Activated naive CD8-positive, alpha-beta T cell treated with anti-CD3 and anti-CD28 coated beads, Interleukin-2, amount 10 ng/mL, durations not matched to agents 7 days and 5 days (primary cell): ENCODE results near the gene HSD3B7. TPM values are rescaled to one million over a fixed set of nuclear protein-coding genes. Genes with fewer than 3 reads are reported as not detected.

ENCODE experiments used
- ATAC-seq: fragments of 150-1000 bp; cut with Tn5 transposase; one replicate; pipeline ENCODE4 v1.10.0; 2021; ENCODE audit warnings: low read depth, moderate library complexity
- POLR2A ChIA-PET: fragments of 350-600 bp; sonication (Branson Sonifier 250); formaldehyde crosslinking; loops from one replicate; lab custom pipeline; 2021; ENCODE audit warnings: antibody characterized with exemption; lab: Charles Lee
- DNase-seq: peaks from one replicate; pipeline ENCODE4 v3.0.0; 2021
- H3K27ac Mint-ChIP-seq: one replicate; pipeline ENCODE4 v1.8.0; 2022; ENCODE audit warnings: mild to moderate bottlenecking, mixed read lengths
- H3K27me3 Mint-ChIP-seq: one replicate; pipeline ENCODE4 v1.8.0; 2022; ENCODE audit warnings: mild to moderate bottlenecking, moderate library complexity, mixed read lengths
- H3K36me3 Mint-ChIP-seq: one replicate; pipeline ENCODE4 v1.8.0; 2021; ENCODE audit warnings: mild to moderate bottlenecking, mixed read lengths
- H3K4me1 Mint-ChIP-seq: one replicate; pipeline ENCODE4 v1.8.0; 2021; ENCODE audit warnings: mixed read lengths
- H3K4me3 Mint-ChIP-seq: one replicate; pipeline ENCODE4 v1.8.0; 2022; ENCODE audit warnings: mild to moderate bottlenecking, moderate library complexity, mixed read lengths
- H3K9me3 Mint-ChIP-seq: one replicate; pipeline ENCODE4 v1.8.0; 2021; ENCODE audit warnings: mixed read lengths
- total RNA-seq, 2 experiments: library from RNA; stranded (reverse); gene quantifications; one replicate each; pipeline ENCODE4 v1.2.3, GENCODE V29; 2021

The HSD3B7 gene
- total RNA-seq, 2 experiments from 2014 or later, result 8.5 to 10.9 TPM

GRCh38 chr16:30949650-30950515 lies 35.1 kb upstream of the HSD3B7 start:
- H3K4me1 Mint-ChIP-seq, result peaks cover 16% of the 10 kb centered on the region
- H3K27me3 Mint-ChIP-seq, result no peaks in the 10 kb centered on the region
- ATAC-seq, result peak; percentile 65
- H3K36me3 Mint-ChIP-seq, result peaks cover 8% of the 10 kb centered on the region
- peak overlapping the region; percentile 85 for H3K27ac Mint-ChIP-seq
- POLR2A ChIA-PET, result interaction anchor here (0.6 to 1.8 kb wide), 12 partner anchors 8 to 238 kb away, joined by 3 to 8 read pairs (median 4); partner anchors contain the start of genes FUS, ZNF646 and ZNF668
- DNase-seq, result peak; percentile 66
- no peaks in the 10 kb centered on the region for H3K9me3 Mint-ChIP-seq
- peak overlapping the region; percentile 90 for H3K4me3 Mint-ChIP-seq

- Mint-ChIP-seq H3K4me1 (peaks cover 16% of the 10 kb centered on the region), H3K4me3 (peak overlapping the region; percentile 90), H3K9me3 (no peaks in the 10 kb centered on the region), H3K27ac (peak overlapping the region; percentile 85), H3K27me3 (no peaks in the 10 kb centered on the region), H3K36me3 (peaks cover 5% of the 10 kb centered on the region)
- ATAC-seq (no peak), DNase-seq (no peak)
- POLR2A ChIA-PET, result interaction anchor here (0.7 to 1.8 kb wide), 8 partner anchors 9 to 229 kb away, joined by 3 to 8 read pairs (median 4); partner anchors contain the start of genes FUS, ZNF646 and ZNF668
Measured at GRCh38 chr16:30950516-30951065, 34.4 kb upstream of the HSD3B7 start.

GRCh38 chr16:30951193-30951592 lies 33.8 kb upstream of the HSD3B7 start:
- no peak overlapping the region for H3K27ac Mint-ChIP-seq

GRCh38 chr16:30951750-30952149 lies 33.3 kb upstream of the HSD3B7 start:
- Mint-ChIP-seq H3K4me1 (peaks cover 20% of the 10 kb centered on the region), H3K4me3 (no peak overlapping the region), H3K9me3 (no peaks in the 10 kb centered on the region), H3K27ac (no peak overlapping the region), H3K36me3 (peaks cover 3% of the 10 kb centered on the region), H3K27me3 (no peaks in the 10 kb centered on the region)
- DNase-seq, result no peak
- ATAC-seq, result no peak
- POLR2A ChIA-PET, result interaction anchor here (0.7 kb wide), 1 partner anchor 123 kb away, joined by 4 read pairs; the partner anchor contains the start of genes ZNF646 and ZNF668

More at GRCh38 chr16:30951193-30951592, 33.8 kb upstream of the HSD3B7 start:
- no peaks in the 10 kb centered on the region for H3K9me3 Mint-ChIP-seq
- peaks cover 20% of the 10 kb centered on the region for H3K4me1 Mint-ChIP-seq
- DNase-seq (no peak), ATAC-seq (no peak)
- no peak overlapping the region for H3K4me3 Mint-ChIP-seq
- POLR2A ChIA-PET, result interaction anchor here (1.5 kb wide), 1 partner anchor 10 kb away, joined by 8 read pairs; no protein-coding TSS in a partner anchor
- peaks cover 5% of the 10 kb centered on the region for H3K36me3 Mint-ChIP-seq
- no peaks in the 10 kb centered on the region for H3K27me3 Mint-ChIP-seq

GRCh38 chr16:30953111-30953510 lies 31.9 kb upstream of the HSD3B7 start:
- Mint-ChIP-seq H3K9me3 (no peaks in the 10 kb centered on the region), H3K27ac (no peak overlapping the region), H3K4me3 (no peak overlapping the region), H3K36me3 (peaks cover 3% of the 10 kb centered on the region), H3K27me3 (no peaks in the 10 kb centered on the region), H3K4me1 (peaks cover 24% of the 10 kb centered on the region)
- DNase-seq, result no peak
- no peak for ATAC-seq
- POLR2A ChIA-PET, result interaction anchor here (0.7 to 1.4 kb wide), 2 partner anchors 11 to 469 kb away, joined by 3 to 5 read pairs; no protein-coding TSS in a partner anchor

- H3K27ac Mint-ChIP-seq, result no peak overlapping the region
- peaks cover 27% of the 10 kb centered on the region for H3K4me1 Mint-ChIP-seq
- DNase-seq (peak; percentile 74), ATAC-seq (peak; percentile 25)
- H3K27me3 Mint-ChIP-seq, result no peaks in the 10 kb centered on the region
- POLR2A ChIA-PET, result interaction anchor here (0.7 to 1.7 kb wide), 4 partner anchors 11 to 489 kb away, joined by 3 to 5 read pairs (median 4); no protein-coding TSS in a partner anchor
- H3K9me3 Mint-ChIP-seq, result no peaks in the 10 kb centered on the region
- H3K4me3 Mint-ChIP-seq, result no peak overlapping the region
- peaks cover 3% of the 10 kb centered on the region for H3K36me3 Mint-ChIP-seq
Measured at GRCh38 chr16:30953511-30954124, 31.4 kb upstream of the HSD3B7 start.

GRCh38 chr16:30954993-30955392 lies 30.0 kb upstream of the HSD3B7 start:
- H3K9me3 Mint-ChIP-seq, result no peaks in the 10 kb centered on the region
- no peaks in the 10 kb centered on the region for H3K27me3 Mint-ChIP-seq
- H3K36me3 Mint-ChIP-seq, result peaks cover 5% of the 10 kb centered on the region
- POLR2A ChIA-PET, result interaction anchor here (1.7 kb wide), 1 partner anchor 187 kb away, joined by 4 read pairs; no protein-coding TSS in a partner anchor
- peaks cover 39% of the 10 kb centered on the region for H3K4me1 Mint-ChIP-seq
- ATAC-seq (no peak), DNase-seq (no peak)
- H3K27ac Mint-ChIP-seq, result no peak overlapping the region
- no peak overlapping the region for H3K4me3 Mint-ChIP-seq

- DNase-seq (peak; percentile 87), ATAC-seq (peak; percentile 55)
- Mint-ChIP-seq H3K27me3 (no peaks in the 10 kb centered on the region), H3K4me1 (peaks cover 37% of the 10 kb centered on the region), H3K4me3 (peak overlapping the region; percentile 95), H3K36me3 (peaks cover 10% of the 10 kb centered on the region), H3K9me3 (no peaks in the 10 kb centered on the region), H3K27ac (peak overlapping the region; percentile 98)
- POLR2A ChIA-PET, result interaction anchor here (0.7 to 1.2 kb wide), 3 partner anchors 117 to 223 kb away, joined by 3 to 5 read pairs (median 5); partner anchors contain the start of genes FUS, KAT8, ZNF646 and ZNF668
Measured at GRCh38 chr16:30956601-30957455, 28.2 kb upstream of the HSD3B7 start.

GRCh38 chr16:30957456-30958174 lies 27.4 kb upstream of the HSD3B7 start, which contains the start of gene SETD1A:
SETD1A (plus strand) TSS chr16:30957754; CDS start chr16:30958732, 978 bp downstream.
- Mint-ChIP-seq H3K4me3 (peak within 1 kb of the TSS; percentile 95), H3K36me3 (peaks cover 13% of the 10 kb centered on the region), H3K4me1 (peaks cover 37% of the 10 kb centered on the region), H3K27me3 (no peaks in the 10 kb centered on the region), H3K27ac (peak within 1 kb of the TSS; percentile 98), H3K9me3 (no peaks in the 10 kb centered on the region)
- ATAC-seq, result peak; percentile 87
- peak; percentile 95 for DNase-seq
- POLR2A ChIA-PET, result interaction anchor here (0.7 to 1.2 kb wide), 3 partner anchors 117 to 222 kb away, joined by 3 to 5 read pairs (median 5); partner anchors contain the start of genes FUS, KAT8, ZNF646 and ZNF668

- DNase-seq (no peak), ATAC-seq (no peak)
- H3K4me1 Mint-ChIP-seq, result peaks cover 35% of the 10 kb centered on the region
- H3K9me3 Mint-ChIP-seq, result no peaks in the 10 kb centered on the region
- no peaks in the 10 kb centered on the region for H3K27me3 Mint-ChIP-seq
- POLR2A ChIA-PET, result interaction anchor here (0.6 to 1.0 kb wide), 5 partner anchors 10 to 387 kb away, joined by 3 to 5 read pairs (median 3); partner anchors contain the start of genes ZNF646 and ZNF668
- H3K36me3 Mint-ChIP-seq, result peaks cover 18% of the 10 kb centered on the region
- peak overlapping the region; percentile 92 for H3K4me3 Mint-ChIP-seq
- H3K27ac Mint-ChIP-seq, result peak overlapping the region; percentile 91
Measured at GRCh38 chr16:30958175-30959079, 26.6 kb upstream of the HSD3B7 start.

- Mint-ChIP-seq H3K27ac (no peak overlapping the region), H3K27me3 (no peaks in the 10 kb centered on the region), H3K4me1 (peaks cover 25% of the 10 kb centered on the region), H3K36me3 (peaks cover 24% of the 10 kb centered on the region), H3K9me3 (no peaks in the 10 kb centered on the region), H3K4me3 (no peak overlapping the region)
- POLR2A ChIA-PET, result no interaction called here
- no peak for DNase-seq
- ATAC-seq, result no peak
Measured at GRCh38 chr16:30961384-30961783, 23.6 kb upstream of the HSD3B7 start.
